CD4-positive, alpha-beta T cell treated with Interleukin-1 beta for 1 hour (primary cell): ENCODE results near the gene USH1G.

ENCODE experiments used
- DNase-seq, 2 donors: peaks; one replicate each; pipeline ENCODE4 v3.0.0-alpha.2; 2020 to 2022

USH1G gene

DNA sequence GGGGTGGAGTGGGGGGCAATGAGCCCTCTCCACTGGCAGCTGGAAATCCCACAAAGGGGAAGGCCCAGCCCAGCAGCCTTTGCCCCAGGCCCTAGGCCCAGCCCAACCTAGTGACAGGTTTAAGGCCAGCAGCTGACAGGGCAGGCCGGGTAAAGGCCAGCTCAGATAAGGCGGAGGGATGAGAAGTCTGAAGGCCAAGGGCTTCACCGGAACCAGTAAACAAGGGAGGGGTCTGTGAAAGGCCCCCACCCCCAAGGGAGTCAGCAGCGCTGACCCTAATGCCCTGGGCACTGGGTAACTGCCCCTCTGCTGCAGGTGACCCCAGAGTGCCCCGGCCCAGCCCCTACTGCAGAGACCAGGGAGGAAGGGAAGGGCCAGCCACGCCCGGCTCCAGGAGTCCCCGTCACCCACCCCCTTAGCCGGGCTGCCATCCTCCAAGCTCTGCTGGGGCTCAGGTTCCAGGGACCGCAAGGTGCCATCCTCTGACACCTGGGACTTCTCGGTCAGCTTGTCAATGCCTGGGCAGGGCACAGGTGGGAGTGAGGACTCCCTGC, 30.2 kb upstream of the USH1G start:
- no peak for DNase-seq

DNA sequence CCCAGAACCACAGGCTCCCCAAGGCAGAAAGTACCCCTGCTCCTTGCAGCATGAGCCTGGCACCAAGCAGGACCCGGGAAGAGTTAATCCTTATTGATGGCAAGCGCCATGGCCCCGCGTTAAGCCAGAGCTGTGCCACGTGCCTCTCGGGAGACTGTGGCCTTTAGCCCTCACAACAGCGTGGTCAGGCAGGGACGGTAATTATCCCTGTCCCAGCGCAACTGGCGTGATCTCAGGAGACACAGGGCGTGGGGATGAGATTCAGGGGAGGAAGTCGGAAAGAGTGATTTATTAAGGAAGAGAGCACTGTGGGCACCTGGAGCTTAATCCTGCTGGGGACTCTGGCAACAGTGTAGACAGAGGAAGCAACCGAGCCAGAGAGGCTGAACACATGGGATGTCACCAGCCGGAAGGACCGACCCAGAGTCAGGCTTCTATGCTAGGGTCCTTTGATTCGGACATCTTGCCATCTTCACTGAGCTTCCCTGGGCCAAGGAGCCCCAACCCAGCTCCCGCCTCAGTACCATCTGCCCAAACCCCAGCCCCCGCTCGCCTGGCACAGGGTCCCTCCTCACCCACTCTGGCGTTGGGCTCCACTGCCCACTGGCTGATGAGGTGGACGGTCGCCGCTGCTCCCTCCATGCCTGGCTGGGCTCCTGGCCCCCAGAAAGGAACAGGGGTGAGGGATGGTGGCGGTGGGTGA, 29.5 kb upstream of the USH1G start:
- no peak for DNase-seq

DNA sequence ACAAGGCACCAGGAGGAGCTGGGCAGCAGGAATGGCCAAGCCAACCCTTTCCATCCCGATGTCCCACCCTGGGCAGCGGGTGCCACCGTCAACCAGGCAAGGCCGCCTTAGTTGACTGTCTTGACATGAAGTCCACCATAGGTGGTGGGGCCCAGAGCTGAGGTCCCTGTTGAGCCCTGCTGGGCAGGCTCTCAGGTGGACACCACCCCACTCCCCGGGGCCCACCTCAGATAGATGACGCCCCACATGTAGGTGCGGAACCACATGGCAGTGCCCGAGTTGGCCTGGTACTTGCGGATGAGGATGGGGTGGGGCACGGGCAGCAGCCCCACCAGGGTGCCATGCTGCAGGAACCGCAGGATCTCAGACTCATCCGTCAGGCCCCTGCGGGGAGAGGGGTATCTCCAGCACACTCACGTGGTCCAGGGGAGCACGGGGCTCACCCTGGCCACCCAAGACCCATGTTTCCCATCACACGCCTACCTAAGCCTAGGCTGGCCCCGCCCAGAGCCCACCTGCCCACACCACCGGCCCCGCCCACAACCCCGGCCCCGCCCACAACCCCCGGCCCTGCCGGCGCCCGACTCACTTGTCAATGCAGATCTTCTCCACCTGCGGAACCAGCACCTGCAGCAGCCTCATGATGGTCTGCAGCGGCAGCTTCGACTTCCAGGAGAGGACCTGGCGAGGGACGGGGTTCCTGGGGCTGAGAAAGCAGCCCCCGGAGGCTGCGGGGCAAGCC, 28.8 kb upstream of the USH1G start:
- DNase-seq, result no peak

DNA sequence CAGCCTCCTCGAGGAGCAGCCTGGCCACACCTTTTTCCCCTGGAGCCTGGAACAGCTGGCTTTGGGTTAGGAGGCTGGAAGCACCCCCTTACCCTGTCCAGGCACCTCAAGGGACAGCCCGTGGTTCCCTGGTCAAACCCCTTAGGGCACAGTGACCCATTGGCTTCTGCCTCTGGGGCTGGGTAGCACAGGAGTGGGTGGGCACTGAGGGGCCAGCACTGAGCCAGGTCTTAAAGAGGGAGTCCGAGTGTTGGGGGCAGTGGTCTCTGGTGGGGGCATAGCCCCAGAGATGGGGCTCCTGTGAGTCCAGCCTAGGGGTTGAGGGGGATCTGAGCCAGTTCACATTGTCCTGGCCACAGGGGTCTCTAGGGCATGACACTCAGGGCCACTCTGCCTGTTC, 28.0 kb upstream of the USH1G start:
- no peak for DNase-seq

DNA sequence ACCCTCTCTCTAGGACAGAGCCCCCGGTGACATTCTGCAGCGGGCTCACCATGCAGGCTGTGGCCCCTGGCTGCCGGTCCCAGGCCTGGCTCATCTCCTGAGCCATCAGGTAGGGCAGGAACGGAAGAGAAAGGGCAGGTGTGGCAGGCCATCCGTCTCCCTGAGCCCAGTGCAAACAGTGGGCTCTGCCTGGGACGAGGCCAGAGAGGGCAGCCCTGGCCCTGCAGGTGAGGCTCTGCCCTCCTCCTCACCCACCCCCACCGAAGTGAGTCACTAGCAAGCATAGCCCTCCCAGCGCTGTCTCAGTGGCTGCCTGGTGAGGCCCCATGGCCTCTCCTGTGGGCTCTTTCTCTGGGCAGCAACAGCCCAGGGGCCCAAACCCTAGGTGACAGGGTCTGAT, 27.2 kb upstream of the USH1G start:
- DNase-seq, result no peak

DNA sequence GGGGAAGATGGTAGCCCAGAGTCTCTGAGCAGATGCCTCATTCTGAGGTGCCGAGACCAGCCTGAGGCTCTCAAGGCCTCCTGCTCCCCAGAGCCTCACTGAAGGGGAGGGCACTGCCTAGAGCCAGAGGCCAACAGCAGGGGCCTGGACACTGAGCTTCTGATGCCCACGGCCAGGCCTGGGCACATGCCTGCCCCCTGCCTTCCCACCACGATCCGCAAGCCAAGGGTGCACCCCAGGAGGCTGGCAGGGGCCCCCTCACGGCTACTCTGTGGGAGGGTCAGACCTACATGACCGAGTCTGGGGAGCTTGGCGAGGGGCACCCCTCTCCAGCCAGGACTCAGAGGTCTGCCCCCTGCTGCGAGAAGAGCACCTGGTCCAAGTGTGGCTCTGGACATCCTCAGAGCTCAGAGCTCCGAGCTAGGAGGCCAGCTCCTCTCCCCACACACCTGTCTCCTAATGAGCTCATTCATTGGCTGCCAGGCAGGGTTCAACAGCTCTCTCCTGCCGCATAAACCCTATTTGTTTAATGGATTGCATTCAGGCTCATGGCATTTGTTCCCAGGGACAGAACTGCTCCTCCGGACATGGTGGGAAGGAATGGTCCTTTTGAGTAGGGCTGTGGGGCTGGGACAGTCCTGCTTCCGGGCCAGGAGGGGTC, 26.5 kb upstream of the USH1G start:
- DNase-seq, result no peak

DNA sequence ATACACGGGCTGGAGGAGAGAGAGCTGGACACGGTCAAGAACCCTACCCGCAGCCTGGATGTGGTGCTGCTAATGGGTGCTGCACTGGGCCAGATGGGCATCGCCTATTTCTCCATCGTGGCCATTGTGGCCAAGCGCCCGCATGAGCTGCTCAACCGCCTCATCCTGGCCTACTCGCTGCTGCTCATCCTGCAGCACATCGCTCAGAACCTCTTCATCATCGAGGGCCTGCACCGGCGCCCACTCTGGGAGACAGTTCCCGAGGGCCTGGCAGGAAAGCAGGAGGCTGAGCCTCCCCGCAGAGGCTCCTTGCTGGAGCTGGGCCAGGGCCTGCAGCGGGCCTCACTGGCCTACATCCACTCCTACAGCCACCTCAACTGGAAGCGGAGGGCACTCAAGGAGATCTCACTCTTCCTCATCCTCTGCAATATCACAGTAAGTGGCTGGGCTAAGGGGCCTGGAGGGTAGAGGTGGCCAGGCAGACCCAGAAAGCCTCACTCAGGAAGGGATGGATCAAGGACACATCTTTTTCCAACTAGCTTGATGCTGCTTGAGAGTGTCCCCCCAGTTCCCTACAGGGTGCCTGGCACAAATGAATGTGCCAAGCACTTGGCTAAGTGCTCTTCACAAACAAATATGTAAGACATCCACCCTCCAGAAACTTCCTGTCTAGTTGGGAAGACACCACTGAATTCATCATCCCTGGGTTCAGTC, 24.1 kb upstream of the USH1G start:
- no peak for DNase-seq

DNA sequence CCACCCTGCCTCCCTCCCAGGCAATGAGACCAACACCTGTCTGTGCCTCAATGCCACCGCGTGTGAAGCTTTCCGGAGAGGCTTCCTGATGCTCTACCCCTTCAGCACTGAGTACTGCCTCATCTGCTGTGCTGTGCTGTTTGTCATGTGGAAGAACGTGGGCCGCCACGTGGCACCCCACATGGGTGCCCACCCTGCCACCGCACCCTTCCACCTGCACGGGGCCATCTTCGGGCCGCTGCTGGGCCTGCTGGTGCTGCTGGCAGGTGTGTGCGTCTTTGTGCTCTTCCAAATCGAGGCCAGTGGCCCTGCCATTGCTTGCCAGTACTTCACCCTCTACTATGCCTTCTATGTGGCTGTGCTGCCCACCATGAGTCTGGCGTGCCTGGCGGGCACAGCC, 23.6 kb upstream of the USH1G start:
- no peak for DNase-seq

DNA sequence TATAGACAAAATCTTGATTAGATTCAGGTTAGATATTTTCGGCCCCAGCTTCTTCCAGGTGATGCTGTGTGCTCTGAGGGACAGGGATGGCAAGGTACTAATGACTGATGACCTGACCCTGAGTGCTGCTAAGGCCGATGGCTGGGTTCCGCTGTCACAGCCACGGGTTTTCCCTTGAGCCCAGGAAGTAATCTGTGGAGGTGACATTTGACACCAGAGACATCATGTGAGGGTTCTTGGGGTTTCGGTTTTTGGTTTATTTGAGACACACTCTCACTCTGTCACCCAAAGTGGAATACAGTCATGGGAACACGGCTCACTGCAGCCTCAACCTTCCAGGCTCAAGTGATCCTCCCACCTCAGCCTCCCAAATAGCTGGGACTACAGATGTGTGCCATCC, 22.5 kb upstream of the USH1G start:
- DNase-seq, result no peak

DNA sequence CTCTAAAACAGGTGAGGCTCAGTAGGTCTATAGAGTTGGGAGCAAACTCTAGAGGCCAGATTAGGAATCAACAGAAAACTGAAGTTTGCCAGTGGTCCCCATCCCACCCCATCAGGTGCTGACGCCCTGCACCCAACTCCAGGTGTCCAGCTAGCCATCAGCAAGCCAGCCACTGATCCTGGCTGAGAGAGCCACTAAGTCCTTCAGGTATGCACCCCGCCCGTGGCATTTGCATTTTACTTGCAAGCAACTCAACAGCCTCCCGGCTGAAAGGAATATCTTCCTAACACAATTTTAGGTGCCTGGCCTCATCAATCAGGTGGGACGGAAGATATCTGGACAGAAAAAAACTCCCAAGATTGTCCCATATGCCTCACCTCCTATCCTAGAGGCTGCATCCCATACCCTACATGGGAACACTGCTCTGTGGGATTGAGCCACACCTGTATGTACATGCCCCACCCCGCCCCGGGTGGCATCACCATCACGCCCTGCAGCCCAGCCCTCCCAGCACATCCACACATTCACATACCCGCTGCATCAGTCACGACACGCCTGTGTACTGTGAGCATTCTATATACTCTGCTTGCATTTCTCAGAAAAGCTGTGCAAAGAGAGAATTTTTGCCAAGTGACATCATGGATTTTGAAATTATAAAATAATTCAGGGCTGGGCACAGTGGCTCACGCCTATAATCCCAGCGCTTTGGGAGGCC, 20.9 kb upstream of the USH1G start:
- DNase-seq, result no peak

DNA sequence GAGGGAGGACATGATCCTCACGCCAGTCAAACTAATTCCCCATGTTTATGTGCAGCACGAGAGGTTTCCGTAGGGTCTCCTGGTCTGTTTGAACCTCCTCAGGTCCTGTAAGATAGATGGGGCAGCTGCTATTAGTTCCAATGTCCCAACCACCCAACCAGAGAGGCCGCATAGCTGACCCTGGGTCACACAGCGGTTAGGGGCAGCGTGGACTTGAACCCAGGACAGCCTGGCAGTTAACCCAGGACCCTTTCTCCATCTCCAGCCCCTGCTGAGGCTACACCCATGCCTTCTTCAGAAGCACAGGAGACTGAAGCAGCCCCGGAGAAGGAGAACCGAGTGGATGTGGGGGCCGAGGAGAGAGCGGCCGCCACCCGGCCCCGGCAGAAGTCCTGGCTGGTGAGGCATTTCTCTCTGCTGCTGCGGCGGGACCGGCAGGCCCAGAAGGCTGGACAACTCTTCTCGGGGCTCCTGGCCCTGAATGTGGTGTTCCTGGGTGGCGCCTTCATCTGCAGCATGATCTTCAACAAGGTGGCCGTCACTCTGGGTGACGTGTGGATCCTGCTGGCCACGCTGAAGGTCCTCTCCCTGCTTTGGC, 18.2 kb upstream of the USH1G start:
- DNase-seq, result no peak

DNA sequence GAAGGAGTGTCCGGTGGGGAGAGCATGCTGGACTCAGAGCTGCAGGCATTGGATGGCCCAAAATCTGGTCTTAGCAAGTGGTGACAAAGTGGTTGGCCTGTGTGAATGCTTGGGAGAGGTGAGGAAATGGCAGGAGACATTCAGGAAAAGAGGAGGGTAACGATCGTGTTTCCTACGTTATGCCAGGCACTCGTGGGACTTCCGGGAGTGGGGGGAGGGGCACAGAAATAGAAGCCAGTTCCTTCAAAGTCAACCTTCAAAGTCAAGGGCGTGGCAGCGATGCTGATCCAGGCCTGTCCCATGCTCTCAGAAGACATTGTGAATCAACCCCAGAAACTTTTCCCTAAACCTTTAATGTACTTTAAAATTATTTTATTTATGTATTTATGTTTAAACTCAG, 16.5 kb upstream of the USH1G start:
- DNase-seq, result no peak

DNA sequence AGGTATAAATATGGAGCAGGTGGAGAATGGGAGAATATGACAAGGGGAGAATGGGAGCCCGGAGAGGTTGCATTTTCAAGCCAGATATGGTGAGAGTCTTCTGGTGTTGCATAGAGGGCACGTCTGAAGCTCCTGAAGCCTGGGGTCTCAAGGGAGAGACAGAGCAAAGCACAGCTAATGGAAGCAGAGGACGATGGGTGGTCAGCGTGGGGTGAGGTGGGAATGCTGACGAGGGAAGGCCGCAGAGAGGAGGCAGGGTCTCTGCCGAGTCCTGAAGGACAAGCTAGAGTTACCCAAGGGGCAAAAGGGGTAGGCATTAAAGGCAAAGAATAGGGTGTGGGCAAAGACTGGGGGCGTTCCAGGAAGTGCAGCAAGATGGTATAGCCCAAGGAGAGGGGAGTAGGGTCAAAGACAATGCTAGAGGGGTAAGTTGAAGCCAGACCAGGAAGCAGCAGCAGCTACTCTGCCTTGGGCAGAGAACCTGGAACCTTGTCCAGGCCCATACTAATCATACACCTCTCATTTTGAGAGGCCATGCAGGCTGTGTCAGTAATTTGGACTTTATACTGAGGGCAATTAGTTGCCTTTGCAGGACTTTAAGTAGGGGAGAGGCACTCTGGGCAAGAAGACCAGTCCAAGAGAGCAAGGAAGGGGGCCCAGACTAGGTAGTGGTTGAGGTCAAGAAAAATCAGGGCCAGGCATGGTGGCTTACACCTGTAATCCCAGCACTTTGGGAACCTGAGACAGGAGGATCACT, 15.3 kb upstream of the USH1G start:
- DNase-seq, result no peak

DNA sequence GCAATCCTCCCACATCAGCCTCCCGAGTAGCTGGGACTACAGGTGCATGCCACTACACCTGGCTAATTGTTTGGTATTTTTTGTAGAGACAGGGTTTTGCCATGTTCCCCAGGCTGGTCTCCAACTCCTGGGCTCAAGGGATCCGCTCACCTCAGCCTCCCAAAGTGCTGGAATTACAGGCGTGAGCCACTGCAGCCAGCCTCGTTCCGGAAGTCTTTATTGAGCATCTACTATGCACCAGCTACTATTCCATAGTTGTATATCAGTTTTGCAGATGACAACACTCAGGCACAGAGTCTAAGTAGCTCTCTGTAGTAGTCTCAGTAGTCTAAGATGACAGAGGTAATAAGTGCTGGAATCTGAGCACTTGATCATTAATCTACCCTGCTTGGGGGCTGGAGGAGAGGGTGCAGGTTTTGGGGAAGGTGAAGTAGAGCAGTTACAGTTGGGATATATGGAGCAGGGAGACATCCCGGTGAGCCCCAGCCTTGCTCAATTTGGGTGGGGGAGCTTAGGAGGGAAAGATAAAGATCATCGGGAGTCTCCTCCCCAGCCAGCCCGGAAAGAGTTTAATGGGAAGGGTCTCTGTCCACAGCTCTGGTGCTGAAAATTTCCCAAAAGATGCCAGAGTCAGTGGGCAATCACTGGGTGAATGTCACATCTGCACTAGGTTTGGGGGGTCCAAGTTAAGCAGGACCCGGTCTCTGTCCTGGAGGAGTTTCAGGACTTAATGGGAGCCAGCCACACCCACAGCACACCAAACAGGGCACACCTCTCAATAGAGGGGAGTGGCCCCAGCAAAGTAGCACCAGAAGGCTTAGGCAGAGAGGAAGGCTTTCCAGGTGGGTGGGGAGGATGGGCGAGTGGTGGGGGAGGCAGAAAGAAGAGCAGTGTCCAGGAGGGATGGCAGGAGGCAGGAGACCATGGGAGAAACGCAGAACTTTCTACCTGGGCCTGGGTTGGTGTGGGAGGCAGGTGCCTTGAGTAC, 14.3 kb upstream of the USH1G start:
- no peak for DNase-seq

DNA sequence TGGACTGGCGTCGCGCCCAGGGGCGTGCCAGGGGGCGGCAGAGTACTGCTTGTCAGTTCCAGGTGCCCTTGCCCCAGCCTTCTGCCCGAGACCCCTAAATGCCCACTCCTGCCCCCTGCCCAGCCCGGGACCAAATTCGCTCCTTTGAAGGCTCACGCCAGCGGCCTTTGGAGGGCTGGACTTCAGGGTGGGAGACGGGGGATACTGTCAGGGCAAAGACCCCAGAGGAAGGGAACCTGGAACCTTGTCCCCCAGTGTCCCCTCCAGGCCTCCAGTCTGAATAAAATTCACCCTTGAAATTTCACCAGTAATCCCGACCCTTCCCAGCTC, 13.4 kb upstream of the USH1G start:
- no peak for DNase-seq

DNA sequence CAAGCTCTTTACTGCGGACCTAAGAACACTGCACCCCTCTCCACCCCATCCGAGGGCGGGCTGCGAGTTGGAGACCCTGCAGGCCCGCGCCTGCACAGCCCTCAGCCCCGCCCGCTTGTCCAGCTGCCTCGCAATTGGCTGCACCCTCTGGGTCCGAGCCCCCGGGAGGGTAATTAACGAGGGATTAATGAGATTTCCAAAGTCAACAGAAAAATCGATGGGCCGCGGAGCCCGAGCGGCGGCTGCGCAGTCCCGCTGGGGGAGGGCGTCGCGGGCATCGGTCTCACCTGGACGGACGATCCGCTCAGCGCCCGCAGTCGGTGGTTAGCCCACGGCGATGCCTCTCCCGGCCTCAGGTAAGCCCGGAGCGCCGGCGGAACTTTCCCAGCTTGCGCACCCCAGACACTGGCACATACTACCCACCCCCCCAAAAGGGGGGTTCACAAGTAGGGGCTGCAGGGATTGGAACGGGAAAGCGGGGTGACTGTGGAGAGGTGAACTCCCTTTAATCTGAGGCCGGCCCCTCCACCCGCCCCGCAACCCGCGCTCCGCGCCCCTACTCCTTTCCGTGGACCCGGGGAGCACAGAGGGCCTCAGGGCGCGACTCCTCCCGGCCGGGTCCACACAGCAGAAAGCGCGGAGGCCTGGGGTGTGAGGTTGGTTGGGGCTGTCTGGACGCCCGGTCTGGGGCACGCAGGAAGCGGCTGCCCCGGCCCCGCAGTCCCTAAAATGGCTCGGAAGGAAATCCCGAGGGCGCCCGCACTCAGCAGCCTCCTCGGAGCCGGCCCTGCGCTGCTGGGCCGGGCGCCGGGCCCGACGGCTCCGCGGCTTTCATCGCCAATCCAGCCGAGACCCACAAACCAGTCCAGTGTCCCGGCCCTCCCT, 12.8 kb upstream of the USH1G start, which contains the start of gene OTOP3:
OTOP3 (plus strand) TSS at position 314 of the 885 bp plus-strand sequence; CDS start at position 338, 24 bp downstream.
- no peak for DNase-seq

DNA sequence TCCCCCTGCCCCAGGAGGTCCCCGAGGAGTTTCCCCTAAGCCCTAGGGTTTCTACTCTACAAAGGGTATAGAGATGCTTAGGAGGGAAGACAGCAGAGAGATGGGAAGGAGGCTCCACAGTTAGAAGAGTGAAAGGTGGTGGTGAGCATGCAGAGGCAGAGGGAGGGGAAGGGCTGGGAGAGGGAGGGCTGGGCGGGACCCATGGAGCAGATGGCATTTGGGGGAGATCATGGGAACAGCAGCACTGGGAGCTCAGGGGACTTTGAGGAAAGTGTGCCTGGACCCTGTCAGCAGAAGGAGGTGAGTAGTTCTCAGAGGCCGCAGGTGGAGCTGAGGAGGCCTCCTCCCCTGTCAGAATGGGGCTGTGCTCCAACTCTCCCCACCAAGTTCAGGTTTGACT, 12.0 kb upstream of the USH1G start:
- DNase-seq, result no peak

DNA sequence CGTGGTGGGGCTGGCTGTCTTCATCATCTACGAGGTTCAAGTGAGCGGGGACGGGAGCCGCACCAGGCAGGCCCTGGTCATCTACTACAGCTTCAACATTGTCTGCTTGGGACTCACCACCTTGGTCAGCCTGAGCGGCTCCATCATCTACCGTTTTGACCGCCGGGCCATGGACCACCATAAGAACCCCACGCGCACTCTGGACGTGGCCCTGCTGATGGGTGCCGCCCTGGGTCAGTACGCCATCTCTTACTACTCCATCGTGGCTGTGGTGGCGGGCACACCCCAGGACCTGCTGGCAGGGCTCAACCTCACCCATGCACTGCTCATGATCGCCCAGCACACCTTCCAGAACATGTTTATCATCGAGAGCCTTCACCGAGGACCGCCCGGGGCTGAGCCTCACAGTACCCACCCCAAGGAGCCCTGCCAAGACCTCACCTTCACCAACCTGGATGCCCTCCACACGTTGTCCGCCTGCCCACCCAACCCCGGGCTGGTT, 7.5 kb upstream of the USH1G start:
- DNase-seq, result no peak

DNA sequence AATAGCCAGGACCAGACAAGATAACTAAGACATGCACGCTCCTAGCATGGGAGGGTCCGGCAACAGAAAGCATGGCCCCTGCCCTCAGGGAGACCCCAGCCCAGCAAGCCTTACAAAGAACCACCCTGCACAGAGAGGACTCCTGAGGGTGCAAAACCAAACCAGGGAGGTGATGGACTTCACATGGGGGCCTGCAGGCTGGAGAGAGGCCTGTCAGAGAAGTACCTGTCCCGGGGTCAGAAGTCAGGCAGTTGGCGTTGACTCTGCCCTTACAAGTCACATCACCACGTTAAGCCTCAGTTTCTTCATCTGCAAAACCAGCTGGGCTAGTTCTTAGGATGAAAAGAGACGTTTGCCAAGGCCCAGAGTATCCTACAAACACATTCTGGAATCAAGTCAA, 5.7 kb upstream of the USH1G start:
- DNase-seq, result no peak
